Measurements from ENCODE around the gene SNW1.

DNA sequence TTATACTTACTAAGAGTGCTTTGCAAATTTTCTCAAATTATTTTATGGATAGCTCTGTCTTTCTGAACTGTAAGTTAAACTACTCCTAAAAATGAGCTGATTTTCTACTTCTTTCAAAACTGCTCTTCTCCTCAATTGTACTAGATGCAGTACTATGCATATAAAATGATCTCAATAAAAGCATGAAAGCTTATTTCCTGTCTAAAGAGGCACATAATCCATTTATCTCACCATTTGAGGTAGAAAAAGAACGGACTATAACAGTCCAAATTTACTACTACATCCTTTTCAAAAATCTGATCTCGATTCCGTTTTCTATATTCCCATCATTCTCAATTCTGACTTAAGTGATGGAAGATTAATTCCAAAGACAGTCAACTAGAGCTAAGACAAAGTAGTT, 38.7 kb downstream of the SNW1 start:
- TF ChIP-seq, protein P1, sequence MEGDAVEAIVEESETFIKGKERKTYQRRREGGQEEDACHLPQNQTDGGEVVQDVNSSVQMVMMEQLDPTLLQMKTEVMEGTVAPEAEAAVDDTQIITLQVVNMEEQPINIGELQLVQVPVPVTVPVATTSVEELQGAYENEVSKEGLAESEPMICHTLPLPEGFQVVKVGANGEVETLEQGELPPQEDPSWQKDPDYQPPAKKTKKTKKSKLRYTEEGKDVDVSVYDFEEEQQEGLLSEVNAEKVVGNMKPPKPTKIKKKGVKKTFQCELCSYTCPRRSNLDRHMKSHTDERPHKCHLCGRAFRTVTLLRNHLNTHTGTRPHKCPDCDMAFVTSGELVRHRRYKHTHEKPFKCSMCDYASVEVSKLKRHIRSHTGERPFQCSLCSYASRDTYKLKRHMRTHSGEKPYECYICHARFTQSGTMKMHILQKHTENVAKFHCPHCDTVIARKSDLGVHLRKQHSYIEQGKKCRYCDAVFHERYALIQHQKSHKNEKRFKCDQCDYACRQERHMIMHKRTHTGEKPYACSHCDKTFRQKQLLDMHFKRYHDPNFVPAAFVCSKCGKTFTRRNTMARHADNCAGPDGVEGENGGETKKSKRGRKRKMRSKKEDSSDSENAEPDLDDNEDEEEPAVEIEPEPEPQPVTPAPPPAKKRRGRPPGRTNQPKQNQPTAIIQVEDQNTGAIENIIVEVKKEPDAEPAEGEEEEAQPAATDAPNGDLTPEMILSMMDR (IDR thresholded peaks at IDR 0.05; ENCODE audit: low read length): no peak
- TF ChIP-seq EZH2 (IDR thresholded peaks at IDR 0.05; ENCODE audit: borderline replicate concordance, low read length): no peak

Data from OCI-LY1 (cell line).